ENCODE data around the gene TF. TPM values are rescaled to one million over a fixed set of nuclear protein-coding genes. Genes with fewer than 3 reads are reported as not detected.

Gene TF
- total and polyA plus RNA-seq, 10 of the 15 experiments (the other 5 are each of a cell fraction or from before 2014, with no cell fraction given), result under 0.01 to 8.9 (median 0.05) TPM; not detected in 1

- TF ChIP-seq, protein P1, sequence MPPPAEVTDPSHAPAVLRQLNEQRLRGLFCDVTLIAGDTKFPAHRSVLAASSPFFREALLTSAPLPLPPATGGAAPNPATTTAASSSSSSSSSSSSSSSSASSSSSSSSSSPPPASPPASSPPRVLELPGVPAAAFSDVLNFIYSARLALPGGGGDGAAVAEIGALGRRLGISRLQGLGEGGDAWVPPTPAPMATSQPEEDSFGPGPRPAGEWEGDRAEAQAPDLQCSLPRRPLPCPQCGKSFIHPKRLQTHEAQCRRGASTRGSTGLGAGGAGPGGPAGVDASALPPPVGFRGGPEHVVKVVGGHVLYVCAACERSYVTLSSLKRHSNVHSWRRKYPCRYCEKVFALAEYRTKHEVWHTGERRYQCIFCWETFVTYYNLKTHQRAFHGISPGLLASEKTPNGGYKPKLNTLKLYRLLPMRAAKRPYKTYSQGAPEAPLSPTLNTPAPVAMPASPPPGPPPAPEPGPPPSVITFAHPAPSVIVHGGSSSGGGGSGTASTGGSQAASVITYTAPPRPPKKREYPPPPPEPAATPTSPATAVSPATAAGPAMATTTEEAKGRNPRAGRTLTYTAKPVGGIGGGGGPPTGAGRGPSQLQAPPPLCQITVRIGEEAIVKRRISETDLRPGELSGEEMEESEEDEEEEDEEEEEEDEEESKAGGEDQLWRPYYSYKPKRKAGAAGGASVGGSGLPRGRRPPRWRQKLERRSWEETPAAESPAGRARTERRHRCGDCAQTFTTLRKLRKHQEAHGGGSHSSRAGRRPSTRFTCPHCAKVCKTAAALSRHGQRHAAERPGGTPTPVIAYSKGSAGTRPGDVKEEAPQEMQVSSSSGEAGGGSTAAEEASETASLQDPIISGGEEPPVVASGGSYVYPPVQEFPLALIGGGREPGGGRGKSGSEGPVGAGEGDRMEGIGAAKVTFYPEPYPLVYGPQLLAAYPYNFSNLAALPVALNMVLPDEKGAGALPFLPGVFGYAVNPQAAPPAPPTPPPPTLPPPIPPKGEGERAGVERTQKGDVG (CRISPR knock-in tag; IDR thresholded peaks at IDR 0.05), result no peak
- TF ChIP-seq NR2C1 (IDR thresholded peaks at IDR 0.05), result no peak
- no peak for TF ChIP-seq BCL3 (IDR thresholded peaks at IDR 0.05; ENCODE audit: borderline replicate concordance, insufficient read depth, low read depth, low read length, poor library complexity, severe bottlenecking)
- no peak for TF ChIP-seq KAT2A (conservative IDR thresholded peaks at IDR 0.05; ENCODE audit: control insufficient read depth, low read depth, low read length)
Observed at GRCh38 chr3:133827136-133827535, 80.9 kb downstream of the TF start (continued).

- Histone ChIP-seq H3K27ac (ENCODE audit: control insufficient read depth, insufficient read depth) (no peak overlapping the region), H3K36me3 (ENCODE audit: control insufficient read depth in 2 of 2, insufficient read depth in 2 of 2, low read length in 1 of 2) (peaks cover 3 to 4% of the 10 kb centered on the region in 2 experiments; a peak in 2 of 4 replicates), H3K27me3 (replicated peaks in 1 of 2; ENCODE audit: control insufficient read depth in 2 of 2, insufficient read depth in 2 of 2, low read length in 1 of 2) (no peaks in the 10 kb centered on the region), H3K4me2 (ENCODE audit: control insufficient read depth, insufficient read depth) (no peak overlapping the region), H3K4me1 (ENCODE audit: control insufficient read depth, insufficient read depth, low read length) (no peaks in the 10 kb centered on the region), H3K9ac (ENCODE audit: control insufficient read depth, insufficient read depth, low read length) (no peak overlapping the region), H2AFZ (ENCODE audit: control insufficient read depth, low read depth, low read length) (no peak overlapping the region), H4K20me1 (ENCODE audit: control insufficient read depth, insufficient read depth) (no peaks in the 10 kb centered on the region), H3K9me3 (replicated peaks; ENCODE audit: control insufficient read depth, insufficient read depth, low read length) (no peaks in the 10 kb centered on the region), H3K4me3 (no peak overlapping the region), H3K79me2 (ENCODE audit: control insufficient read depth, insufficient read depth, low read length) (no peaks in the 10 kb centered on the region)
- FAIRE-seq (no peak), DNase-seq (ENCODE audit: low read depth, low spot score) (no peak), ATAC-seq (no peak)
- ChIA-PET CTCF (no interaction called here), POLR2A (no interaction called here), SMC1A (ENCODE audit: uncharacterized antibody, unreplicated experiment) (no interaction called here), RAD21 (ENCODE audit: unreplicated experiment) (no interaction called here)
- in situ Hi-C loops (cut with MboI) (loop anchor here (10.0 kb wide), 1 partner anchor 387 kb away; no protein-coding TSS in a partner anchor), intact Hi-C loops (cut with micrococcal nuclease; ENCODE audit: unreplicated experiment) (no loop called here)
- BruUV-seq (replicated peaks), result no TSS peak
- WGBS (ENCODE audit: insufficient coverage, insufficient replicate concordance, low lambda C conversion rate, missing lambda C conversion rate), result 61% methylated on average over 3 of the region's 4 CpGs
- no peak for TF ChIP-seq NFIC (IDR thresholded peaks at IDR 0.05; ENCODE audit: low read depth, low read length)
- TF ChIP-seq MYC (IDR thresholded peaks at IDR 0.05; ENCODE audit: insufficient read depth, insufficient read length, insufficient replicate concordance, low read length, severe bottlenecking), result no peak
- TF ChIP-seq STAT1 (conservative IDR thresholded peaks at IDR 0.05), result no peak
- no peak for TF ChIP-seq ZNF274 (IDR thresholded peaks at IDR 0.05; ENCODE audit: insufficient read depth, insufficient read length)
- TF ChIP-seq CREB1 (IDR thresholded peaks at IDR 0.05; ENCODE audit: low read depth), result no peak
- TF ChIP-seq, protein P2, sequence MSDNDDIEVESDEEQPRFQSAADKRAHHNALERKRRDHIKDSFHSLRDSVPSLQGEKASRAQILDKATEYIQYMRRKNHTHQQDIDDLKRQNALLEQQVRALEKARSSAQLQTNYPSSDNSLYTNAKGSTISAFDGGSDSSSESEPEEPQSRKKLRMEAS (IDR thresholded peaks at IDR 0.05; ENCODE audit: low read depth, low read length), result no peak
- TF ChIP-seq NRF1 (conservative IDR thresholded peaks at IDR 0.05; ENCODE audit: low read depth, low read length), result no peak
- TF ChIP-seq ESRRA (IDR thresholded peaks at IDR 0.05; ENCODE audit: low read length), result no peak
- TF ChIP-seq ZNF24 (IDR thresholded peaks at IDR 0.05), result no peak
- TF ChIP-seq CHD4 (IDR thresholded peaks at IDR 0.05), result no peak
- no peak for TF ChIP-seq IKZF1 (conservative IDR thresholded peaks at IDR 0.05)
- TF ChIP-seq E2F8 (IDR thresholded peaks at IDR 0.05; ENCODE audit: low read depth, partially characterized antibody), result no peak
- TF ChIP-seq TAF1 (IDR thresholded peaks at IDR 0.05; ENCODE audit: borderline replicate concordance, low read depth, low read length), result no peak
Observed at GRCh38 chr3:133827684-133828083, 81.5 kb downstream of the TF start.

All from GM12878 (cell line).